Measurements from ENCODE around the gene UBE4B. TPM values are rescaled to one million over a fixed set of nuclear protein-coding genes. Genes with fewer than 3 reads are reported as not detected.

UBE4B gene
- total and polyA plus RNA-seq, 2 of the 4 experiments (the other 2 are of a cell fraction): 26.5 to 39.3 TPM

GRCh38 chr1:10054465-10054864, 21.7 kb downstream of the UBE4B start:
- no peaks in the 10 kb centered on the region for H3K27me3 ChIP-seq (ENCODE audit: control insufficient read depth, insufficient read depth, low read length)
- H3K23ac ChIP-seq (ENCODE audit: low read depth, low read length): no peak overlapping the region
- H3K9me1 ChIP-seq (ENCODE audit: insufficient read depth, low read length): peaks cover 15% of the 10 kb centered on the region
- ChIA-PET POLR2A (ENCODE audit: unreplicated experiment) (no interaction called here), CTCF (interaction anchor here (0.6 kb wide), 1 partner anchor 8 kb away, joined by 3 read pairs; no protein-coding TSS in a partner anchor)
- H3K79me1 ChIP-seq (ENCODE audit: low read depth in 1 of 2, low read length in 2 of 2): peaks cover 38 to 88% of the 10 kb centered on the region in 2 experiments
- no peak overlapping the region for H3K4me2 ChIP-seq (ENCODE audit: low read depth, low read length)
- H4K20me1 ChIP-seq (ENCODE audit: insufficient read depth, low read length): peaks cover 42% of the 10 kb centered on the region
- no peak overlapping the region for H3K4ac ChIP-seq (ENCODE audit: low read depth, low read length)
- no peak overlapping the region for H3K14ac ChIP-seq (replicated peaks; ENCODE audit: low read depth, low read length)
- no peak for ATAC-seq (ENCODE audit: low read depth)
- no peak overlapping the region for H4K5ac ChIP-seq (ENCODE audit: low read depth, low read length)
- no TSS peak for BruUV-seq (replicated peaks)
- no peak overlapping the region for H3K4me3 ChIP-seq (ENCODE audit: insufficient read depth, low read depth, low read length)
- H2BK120ac ChIP-seq (ENCODE audit: low read depth, low read length): no peak overlapping the region
- H2AK9ac ChIP-seq (replicated peaks; ENCODE audit: low read depth, low read length, poor library complexity): no peak overlapping the region
- H3K56ac ChIP-seq (ENCODE audit: extremely low read depth, insufficient read depth, low read length): no peak overlapping the region
- H3K9ac ChIP-seq (ENCODE audit: low read depth, low read length): no peak overlapping the region
- H4K91ac ChIP-seq (ENCODE audit: insufficient read depth, low read depth, low read length): no peak overlapping the region
- no peak overlapping the region for H3K27ac ChIP-seq (ENCODE audit: insufficient read depth, low read length)
- H3K18ac ChIP-seq (ENCODE audit: low read depth, low read length): no peak overlapping the region
- dilution Hi-C loops (cut with HindIII; ENCODE audit: low sequenced_read_pairs, unreplicated experiment) (no loop called here), in situ Hi-C loops (cut with MboI; ENCODE audit: low sequenced_read_pairs) (no loop called here), intact Hi-C loops (cut with micrococcal nuclease) (no loop called here)
- no peak overlapping the region for H2BK20ac ChIP-seq (ENCODE audit: low read depth, low read length)
- H2BK5ac ChIP-seq (ENCODE audit: low read depth, low read length, poor library complexity, severe bottlenecking): no peak overlapping the region
- WGBS, 2 experiments (ENCODE audit: extremely low coverage in 2 of 2, insufficient read length in 1 of 2): no CpG with 5 or more reads among the region's 2 CpGs
- no peak for DNase-seq
- no peak for TF ChIP-seq RAD21 (IDR thresholded peaks at IDR 0.05; ENCODE audit: low read length)
- TF ChIP-seq MAZ (IDR thresholded peaks at IDR 0.05; ENCODE audit: borderline replicate concordance, low read depth, low read length): no peak
- no peak for TF ChIP-seq BHLHE40 (IDR thresholded peaks at IDR 0.05; ENCODE audit: low read depth, low read length)
- no peak for TF ChIP-seq NFE2L2 (IDR thresholded peaks at IDR 0.05; ENCODE audit: low read depth, low read length)
- TF ChIP-seq MAFK (IDR thresholded peaks at IDR 0.05; ENCODE audit: low read depth, low read length): no peak
- TF ChIP-seq RCOR1 (IDR thresholded peaks at IDR 0.05; ENCODE audit: insufficient replicate concordance, low read length): no peak
- no peak for TF ChIP-seq MXI1 (IDR thresholded peaks at IDR 0.05; ENCODE audit: borderline replicate concordance, low read depth, low read length)
- no peak for TF ChIP-seq ELK1 (IDR thresholded peaks at IDR 0.05; ENCODE audit: borderline replicate concordance, low read depth, low read length)
- TF ChIP-seq CEBPB (IDR thresholded peaks at IDR 0.05; ENCODE audit: low read depth, low read length): no peak
- no peak for TF ChIP-seq CTCF (conservative IDR thresholded peaks at IDR 0.05; ENCODE audit: low read depth, low read length)
- TF ChIP-seq USF2 (IDR thresholded peaks at IDR 0.05; ENCODE audit: low read depth, low read length): no peak
- H3K9me3 ChIP-seq (ENCODE audit: control insufficient read depth, insufficient read depth, low read length): no peaks in the 10 kb centered on the region
- peaks cover 6% of the 10 kb centered on the region for H3K4me1 ChIP-seq (ENCODE audit: control insufficient read depth, insufficient read depth, low read length)
- H2AFZ ChIP-seq (replicated peaks; ENCODE audit: low read length, poor library complexity): no peak overlapping the region
- no peak overlapping the region for H2BK15ac ChIP-seq (ENCODE audit: low read depth, low read length)
- H2AK5ac ChIP-seq (ENCODE audit: low read depth, low read length): no peak overlapping the region
- peaks cover 2% of the 10 kb centered on the region for H3K36me3 ChIP-seq (ENCODE audit: control insufficient read depth, insufficient read depth, low read length)
- H4K8ac ChIP-seq (ENCODE audit: low read depth in 2 of 2, low read length in 2 of 2): no peak overlapping the region
